SK-N-MC (cell line): Measurements from ENCODE around the gene TRAF5.
"Not testable (repeated sequence)": the region's sequence is repeated elsewhere in the genome, so short reads cannot be mapped to it uniquely, and the experiment has no call there.

ENCODE experiments used
- DNase-seq: peaks from one replicate; pipeline ENCODE4 v3.0.0-alpha.2; 2011; ENCODE audit warnings: low read depth, low spot score
- H3K27ac ChIP-seq: fragments of 200-600 bp; sonication (generic); 2 replicates; pipeline ENCODE4 v1.5.1; 2016; ENCODE audit warnings: mixed run types
- H3K36me3 ChIP-seq: fragments of 200-600 bp; sonication (generic); 2 replicates; pipeline ENCODE4 v1.6.1; 2017; ENCODE audit warnings: antibody characterized with exemption, low read length, mixed read lengths; ENCODE audit not compliant: insufficient read depth
- H3K4me3 ChIP-seq: fragments of 200-600 bp; sonication (generic); 2 replicates; pipeline ENCODE4 v1.5.1; 2016
- H3K9ac ChIP-seq: fragments of 200-600 bp; sonication (generic); 2 replicates; pipeline ENCODE4 v1.8.0; 2017; ENCODE audit warnings: mixed run types, mixed read lengths; ENCODE audit not compliant: insufficient read length
- H3K9me3 ChIP-seq: fragments of 200-600 bp; sonication (generic); 2 replicates; pipeline ENCODE4 v1.6.1; 2017; ENCODE audit warnings: low read depth, mild to moderate bottlenecking, antibody characterized with exemption, low read length, moderate library complexity, mixed read lengths
- EZH2 ChIP-seq: fragments of 200-600 bp; sonication (generic); IDR thresholded peaks from one replicate; pipeline ENCODE4 v1.6.1; 2017; ENCODE audit warnings: antibody characterized with exemption
- FOXP2 ChIP-seq: optimal IDR thresholded peaks from 2 replicates; pipeline ENCODE3; 2011; ENCODE audit warnings: mild to moderate bottlenecking, moderate library complexity; ENCODE audit not compliant: insufficient read depth; ENCODE audit errors: extremely low read length, control extremely low read depth
- POLR2AphosphoS5 ChIP-seq: IDR thresholded peaks from 2 replicates; pipeline ENCODE4 v1.6.1; 2012; ENCODE audit warnings: mild to moderate bottlenecking, low read depth, low read length, borderline replicate concordance

TRAF5 gene

GRCh38 chr1:211411639-211412038, 85.0 kb downstream of the TRAF5 start:
- no peak for DNase-seq
- H3K36me3 ChIP-seq: no peaks in the 10 kb centered on the region

GRCh38 chr1:211415700-211416099, 89.1 kb downstream of the TRAF5 start:
- Histone ChIP-seq H3K9ac (no peak overlapping the region), H3K27ac (no peak overlapping the region), H3K9me3 (no peaks in the 10 kb centered on the region), H3K36me3 (no peaks in the 10 kb centered on the region), H3K4me3 (no peak overlapping the region)
- TF ChIP-seq POLR2AphosphoS5 (no peak), FOXP2 (no peak), EZH2 (no peak)
- no peak for DNase-seq

More at GRCh38 chr1:211411639-211412038, 85.0 kb downstream of the TRAF5 start:
- Histone ChIP-seq H3K9ac (no peak overlapping the region), H3K27ac (no peak overlapping the region), H3K9me3 (no peaks in the 10 kb centered on the region), H3K4me3 (no peak overlapping the region)
- no peak for TF ChIP-seq FOXP2
- no peak for TF ChIP-seq EZH2
- TF ChIP-seq POLR2AphosphoS5: no peak

GRCh38 chr1:211416246-211416627, 89.6 kb downstream of the TRAF5 start:
- not testable (repeated sequence) for H3K36me3 ChIP-seq, H3K27ac ChIP-seq, DNase-seq, H3K4me3 ChIP-seq, H3K9ac ChIP-seq, H3K9me3 ChIP-seq

- H3K9ac ChIP-seq, DNase-seq, H3K4me3 ChIP-seq: not testable (repeated sequence)
These were observed 90.1 kb downstream of the TRAF5 start for GRCh38 chr1:211416628-211417323.

GRCh38 chr1:211420389-211420788, 93.8 kb downstream of the TRAF5 start:
- Histone ChIP-seq H3K4me3 (no peak overlapping the region), H3K9me3 (no peaks in the 10 kb centered on the region), H3K36me3 (no peaks in the 10 kb centered on the region), H3K9ac (no peak overlapping the region), H3K27ac (no peak overlapping the region)
- TF ChIP-seq EZH2 (no peak), POLR2AphosphoS5 (no peak), FOXP2 (no peak)
- no peak for DNase-seq

More at GRCh38 chr1:211416628-211417323, 90.1 kb downstream of the TRAF5 start:
- H3K36me3 ChIP-seq, H3K27ac ChIP-seq, H3K9me3 ChIP-seq: not testable (repeated sequence)

- H3K36me3 ChIP-seq: no peaks in the 10 kb centered on the region
- no peak for DNase-seq
- no peak overlapping the region for H3K27ac ChIP-seq
- no peak overlapping the region for H3K9ac ChIP-seq
- H3K9me3 ChIP-seq: no peaks in the 10 kb centered on the region
- no peak overlapping the region for H3K4me3 ChIP-seq
- no peak for TF ChIP-seq FOXP2
- TF ChIP-seq EZH2: no peak
- TF ChIP-seq POLR2AphosphoS5: no peak
These were observed 94.3 kb downstream of the TRAF5 start for GRCh38 chr1:211420845-211421454.

- Histone ChIP-seq H3K9ac (no peak overlapping the region), H3K4me3 (no peak overlapping the region), H3K36me3 (no peaks in the 10 kb centered on the region), H3K9me3 (no peaks in the 10 kb centered on the region), H3K27ac (no peak overlapping the region)
- TF ChIP-seq EZH2: no peak
- TF ChIP-seq FOXP2: no peak
- TF ChIP-seq POLR2AphosphoS5: no peak
- no peak for DNase-seq
These were observed 97.4 kb downstream of the TRAF5 start for GRCh38 chr1:211424018-211424417.
